Transverse colon (tissue), 4 donors: Measurements from ENCODE around the gene NOS3. TPM values are rescaled to one million over a fixed set of nuclear protein-coding genes. Genes with fewer than 3 reads are reported as not detected.

Experiments
- DNase-seq: peaks from one replicate; pipeline ENCODE4 v3.0.0-alpha.2; 2019
- H3K27ac ChIP-seq, 4 donors: fragments of 200-600 bp; sonication (generic); 2 replicates each; pipeline ENCODE4 v1.5.1; 2016 to 2018; ENCODE audit warnings: inconsistent platforms in 4 of 4
- H3K27me3 ChIP-seq: fragments of 200-600 bp; sonication (generic); 2 replicates; pipeline ENCODE4 v1.5.1; 2017; ENCODE audit warnings: inconsistent platforms
- H3K36me3 ChIP-seq, 4 donors: fragments of 200-600 bp; sonication (generic); 2 replicates each; pipeline ENCODE4 v1.5.1; 2017 to 2019; ENCODE audit warnings: inconsistent platforms in 4 of 4
- H3K4me1 ChIP-seq, 4 donors: fragments of 200-600 bp; sonication (generic); 2 replicates each; pipeline ENCODE4 v1.5.1; 2017 to 2020; ENCODE audit warnings: inconsistent platforms in 4 of 4
- H3K4me3 ChIP-seq, 4 donors: fragments of 200-600 bp; sonication (generic); 1 replicate in 1 of 4; 2 replicates in 3 of 4; pipeline versions ENCODE4 v1.5.1 to v1.6.1; 2017 to 2019; ENCODE audit warnings: inconsistent platforms in 4 of 4
- H3K9me3 ChIP-seq, 2 donors: fragments of 200-600 bp; sonication (generic); 2 replicates each; pipeline ENCODE4 v1.5.1; 2017 to 2019; ENCODE audit warnings: inconsistent platforms in 2 of 2
- EP300 ChIP-seq: sonication (generic); formaldehyde crosslinking; IDR thresholded peaks from one replicate; pipeline ENCODE4 v1.6.1; 2017; ENCODE audit warnings: antibody characterized with exemption, low read depth
- POLR2A ChIP-seq: fragments of 450-650 bp; IDR thresholded peaks from one replicate; pipeline ENCODE4 v1.6.1; 2016; ENCODE audit warnings: antibody characterized with exemption, mild to moderate bottlenecking, moderate library complexity
- POLR2AphosphoS5 ChIP-seq, 3 donors: sonication (generic); formaldehyde crosslinking; IDR thresholded peaks; one replicate each; pipeline ENCODE4 v1.6.1; 2016; ENCODE audit warnings: antibody characterized with exemption in 3 of 3
- WGBS, 2 donors: methylation state at CpG; one replicate each; pipeline ENCODE4 v1.1.5; 2018; ENCODE audit warnings: low coverage in 1 of 2; 5-methylcytosine and 5-hydroxymethylcytosine counted together
- in situ Hi-C, 4 donors: fragments of 200-750 bp; cut with MboI; loops; one replicate each; pipeline versions ENCODE4 v1.15.0 to v1.15.1; 2017; ENCODE audit warnings: low sequenced_read_pairs in 3 of 4, low pct_ligation_motif_present in 1 of 4, low pct_unique_long_range_greater_than_20kb in 1 of 4
- intact Hi-C: fragments of 100-400 bp; cut with DNase I; formaldehyde crosslinking; loops from one replicate; pipeline ENCODE4 v1.15.1; 2023; ENCODE audit warnings: low total_unique reads
- total RNA-seq, 4 donors: library from RNA; depleted of rRNA; stranded (reverse); fragments of >200 nt; gene quantifications; one replicate each; pipeline ENCODE4 v1.1.0, GENCODE V29; 2016
- TF ChIP-seq, protein P1 (sequence below), 5 experiments: fragments of 200-600 bp in 3 of 5; fragments of 450-650 bp in 2 of 5; sonication (generic) in 3 of 5; IDR thresholded peaks; 1 replicate in 2 of 5; 2 replicates in 3 of 5; pipeline ENCODE4 v1.5.1; 2016 to 2017; ENCODE audit warnings: antibody characterized with exemption in 5 of 5, inconsistent platforms in 3 of 5, mild to moderate bottlenecking in 2 of 5, moderate library complexity in 1 of 5

The NOS3 gene
- total RNA-seq, 4 donors from 2014 or later = 2.5 to 34.2 (median 7.0) TPM

- Histone ChIP-seq H3K9me3 (no peaks in the 10 kb centered on the region), H3K27ac (peak overlapping the region in 1 of 4 donors; percentile 57), H3K4me3 (peak overlapping the region in 3 of 4 donors; percentile 3 to 30 (median 23)), H3K4me1 (peaks cover 23 to 43% (median 26%) of the 10 kb centered on the region in 4 donors), H3K36me3 (no peaks in the 10 kb centered on the region), H3K27me3 (peaks cover 12% of the 10 kb centered on the region)
- whole genome bisulfite sequencing, 2 donors = 56% methylated on average over 21 of the region's 26 CpGs; no CpG with 5 or more reads in 1 of the 2 donors
- intact Hi-C loops (no loop called here), in situ Hi-C loops (no loop called here)
- no peak for DNase-seq
- TF ChIP-seq POLR2A = no peak
- TF ChIP-seq POLR2AphosphoS5 (IDR thresholded peaks at IDR 0.05) = no peak
- no peak for TF ChIP-seq EP300
- TF ChIP-seq, protein P1, sequence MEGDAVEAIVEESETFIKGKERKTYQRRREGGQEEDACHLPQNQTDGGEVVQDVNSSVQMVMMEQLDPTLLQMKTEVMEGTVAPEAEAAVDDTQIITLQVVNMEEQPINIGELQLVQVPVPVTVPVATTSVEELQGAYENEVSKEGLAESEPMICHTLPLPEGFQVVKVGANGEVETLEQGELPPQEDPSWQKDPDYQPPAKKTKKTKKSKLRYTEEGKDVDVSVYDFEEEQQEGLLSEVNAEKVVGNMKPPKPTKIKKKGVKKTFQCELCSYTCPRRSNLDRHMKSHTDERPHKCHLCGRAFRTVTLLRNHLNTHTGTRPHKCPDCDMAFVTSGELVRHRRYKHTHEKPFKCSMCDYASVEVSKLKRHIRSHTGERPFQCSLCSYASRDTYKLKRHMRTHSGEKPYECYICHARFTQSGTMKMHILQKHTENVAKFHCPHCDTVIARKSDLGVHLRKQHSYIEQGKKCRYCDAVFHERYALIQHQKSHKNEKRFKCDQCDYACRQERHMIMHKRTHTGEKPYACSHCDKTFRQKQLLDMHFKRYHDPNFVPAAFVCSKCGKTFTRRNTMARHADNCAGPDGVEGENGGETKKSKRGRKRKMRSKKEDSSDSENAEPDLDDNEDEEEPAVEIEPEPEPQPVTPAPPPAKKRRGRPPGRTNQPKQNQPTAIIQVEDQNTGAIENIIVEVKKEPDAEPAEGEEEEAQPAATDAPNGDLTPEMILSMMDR (IDR thresholded peaks at IDR 0.05) = no peak
These were observed 22.5 kb downstream of the NOS3 start for GRCh38 chr7:151013356-151013732.

DNA sequence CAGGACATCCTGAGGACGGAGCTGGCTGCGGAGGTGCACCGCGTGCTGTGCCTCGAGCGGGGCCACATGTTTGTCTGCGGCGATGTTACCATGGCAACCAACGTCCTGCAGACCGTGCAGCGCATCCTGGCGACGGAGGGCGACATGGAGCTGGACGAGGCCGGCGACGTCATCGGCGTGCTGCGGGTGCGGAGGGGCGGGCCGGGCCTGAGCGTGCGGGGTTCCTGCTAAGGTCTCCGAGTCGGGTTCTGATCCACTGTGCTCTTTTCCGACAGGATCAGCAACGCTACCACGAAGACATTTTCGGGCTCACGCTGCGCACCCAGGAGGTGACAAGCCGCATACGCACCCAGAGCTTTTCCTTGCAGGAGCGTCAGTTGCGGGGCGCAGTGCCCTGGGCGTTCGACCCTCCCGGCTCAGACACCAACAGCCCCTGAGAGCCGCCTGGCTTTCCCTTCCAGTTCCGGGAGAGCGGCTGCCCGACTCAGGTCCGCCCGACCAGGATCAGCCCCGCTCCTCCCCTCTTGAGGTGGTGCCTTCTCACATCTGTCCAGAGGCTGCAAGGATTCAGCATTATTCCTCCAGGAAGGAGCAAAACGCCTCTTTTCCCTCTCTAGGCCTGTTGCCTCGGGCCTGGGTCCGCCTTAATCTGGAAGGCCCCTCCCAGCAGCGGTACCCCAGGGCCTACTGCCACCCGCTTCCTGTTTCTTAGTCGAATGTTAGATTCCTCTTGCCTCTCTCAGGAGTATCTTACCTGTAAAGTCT is 23.1 kb downstream of the NOS3 start:
- in situ Hi-C loops = no loop called here
- 40 to 69% methylated on average over 1 to 55 of the region's 55 CpGs for WGBS, 2 donors
- Histone ChIP-seq H3K4me1 (peaks cover 27 to 49% (median 31%) of the 10 kb centered on the region in 4 donors), H3K27me3 (peaks cover 18% of the 10 kb centered on the region), H3K36me3 (no peaks in the 10 kb centered on the region), H3K9me3 (no peaks in the 10 kb centered on the region), H3K27ac (peak overlapping the region; percentile 3 to 14 (median 9)), H3K4me3 (peak overlapping the region in 3 of 4 donors; percentile 3 to 30 (median 23))
- no peak for TF ChIP-seq POLR2A
- no peak for TF ChIP-seq POLR2AphosphoS5 (IDR thresholded peaks at IDR 0.05)
- TF ChIP-seq, protein P1 (IDR thresholded peaks at IDR 0.05) = peak in 1 of 5 experiments; percentile 14
- no peak for TF ChIP-seq EP300
- DNase-seq = peak; percentile 81
- intact Hi-C loops = no loop called here

- 49 to 72% methylated on average over 4 to 8 of the region's 8 CpGs for WGBS, 2 donors
- no peak overlapping the region for H3K4me3 ChIP-seq
- in situ Hi-C loops (no loop called here), intact Hi-C loops (no loop called here)
- H3K36me3 ChIP-seq = no peaks in the 10 kb centered on the region
- DNase-seq = peak; percentile 49
- no peaks in the 10 kb centered on the region for H3K9me3 ChIP-seq
- H3K4me1 ChIP-seq = peaks cover 29 to 53% (median 34%) of the 10 kb centered on the region in 4 donors
- H3K27ac ChIP-seq = no peak overlapping the region
- peaks cover 28% of the 10 kb centered on the region for H3K27me3 ChIP-seq
- TF ChIP-seq POLR2A (no peak), POLR2AphosphoS5 (IDR thresholded peaks at IDR 0.05) (peak in 1 of 3 donors; percentile 6)
These were observed 24.1 kb downstream of the NOS3 start for GRCh38 chr7:151014950-151015349.

DNA sequence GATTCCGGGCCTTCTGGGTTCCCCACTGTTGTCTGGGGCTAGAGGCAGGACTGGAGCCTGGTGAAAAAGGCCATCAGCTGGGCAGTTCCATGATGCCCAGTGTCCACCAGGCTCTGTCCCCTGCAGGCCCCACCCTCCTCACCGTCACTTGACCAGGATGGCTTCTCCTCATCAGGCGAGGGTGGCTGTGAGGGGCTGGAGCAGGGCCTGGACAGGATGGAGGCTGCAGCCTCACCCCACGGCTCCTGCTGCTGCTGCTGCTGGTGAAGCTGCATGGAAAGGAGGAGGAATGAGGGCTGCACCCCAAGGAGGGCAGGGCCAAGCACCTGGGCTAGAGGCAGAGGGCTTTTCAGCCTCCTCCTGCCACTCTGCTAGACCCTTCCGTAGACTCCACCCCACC is 25.1 kb downstream of the NOS3 start:
- H3K36me3 ChIP-seq = no peaks in the 10 kb centered on the region
- TF ChIP-seq POLR2A (no peak), EP300 (no peak), POLR2AphosphoS5 (IDR thresholded peaks at IDR 0.05) (no peak)
- TF ChIP-seq, protein P1 (IDR thresholded peaks at IDR 0.05) = no peak
- intact Hi-C loops (no loop called here), in situ Hi-C loops (no loop called here)
- H3K9me3 ChIP-seq = no peaks in the 10 kb centered on the region
- no peak overlapping the region for H3K27ac ChIP-seq
- peaks cover 29 to 46% (median 34%) of the 10 kb centered on the region in 4 donors for H3K4me1 ChIP-seq
- 89% methylated on average over 5 of the region's 5 CpGs; no CpG with 5 or more reads in 1 of the 2 donors for WGBS, 2 donors
- DNase-seq = no peak
- H3K4me3 ChIP-seq = no peak overlapping the region
- H3K27me3 ChIP-seq = peaks cover 38% of the 10 kb centered on the region
